Kidney tubule cell (primary cell): ENCODE measurements around the gene DDX47.

Experiments
- DNase-seq: peaks from one replicate; pipeline ENCODE4 v3.0.0-alpha.2; 2018; ENCODE audit warnings: low spot score

DDX47 gene

GRCh38 chr12:12813120-12814101, at the start of gene DDX47:
TSS of gene DDX47 (plus strand) at chr12:12813346. CDS start at chr12:12813368, 22 bp downstream.
- DNase-seq: peak; percentile 93

GRCh38 chr12:12764824-12765223, 48.3 kb upstream of the DDX47 start:
- no peak for DNase-seq

- no peak for DNase-seq
These were observed 42.9 kb upstream of the DDX47 start for GRCh38 chr12:12770262-12770661.

- no peak for DNase-seq
These were observed 38.4 kb upstream of the DDX47 start for GRCh38 chr12:12774791-12775190.

- DNase-seq: peak; percentile 8
These were observed 36.9 kb upstream of the DDX47 start for GRCh38 chr12:12776261-12776660.

GRCh38 chr12:12777092-12777491, 36.1 kb upstream of the DDX47 start:
- no peak for DNase-seq

GRCh38 chr12:12779007-12779406, 34.1 kb upstream of the DDX47 start:
- DNase-seq: no peak

- peak; percentile 93 for DNase-seq
These were observed 33.6 kb upstream of the DDX47 start for GRCh38 chr12:12779529-12779928.

GRCh38 chr12:12784116-12784515, 29.0 kb upstream of the DDX47 start:
- no peak for DNase-seq

- no peak for DNase-seq
These were observed 28.0 kb upstream of the DDX47 start, which contains the start of gene APOLD1 for GRCh38 chr12:12784911-12785814. TSS of gene APOLD1 (plus strand) at chr12:12785659. CDS start at chr12:12785692, 33 bp downstream.

- no peak for DNase-seq
These were observed 26.8 kb upstream of the DDX47 start for GRCh38 chr12:12786351-12786705.

GRCh38 chr12:12786706-12787601, 26.2 kb upstream of the DDX47 start:
- peak; percentile 88 for DNase-seq

GRCh38 chr12:12788131-12788530, 25.0 kb upstream of the DDX47 start:
- no peak for DNase-seq

- peak; percentile 88 for DNase-seq
These were observed 24.3 kb upstream of the DDX47 start for GRCh38 chr12:12788675-12789368.

- no peak for DNase-seq
These were observed 22.2 kb upstream of the DDX47 start for GRCh38 chr12:12790956-12791355.

- peak; percentile 11 for DNase-seq
These were observed 21.3 kb upstream of the DDX47 start for GRCh38 chr12:12791756-12792369.

GRCh38 chr12:12792421-12792820, 20.7 kb upstream of the DDX47 start:
- DNase-seq: no peak

GRCh38 chr12:12794686-12795085, 18.5 kb upstream of the DDX47 start:
- DNase-seq: no peak

- DNase-seq: no peak
These were observed 17.0 kb upstream of the DDX47 start for GRCh38 chr12:12796171-12796570.
